K562 (cell line): ENCODE measurements around the gene DPEP2. TPM values are rescaled to one million over a fixed set of nuclear protein-coding genes. Genes with fewer than 3 reads are reported as not detected.
A peak's percentile ranks its signal among the peaks of the same experiment; 100 is the strongest.

Experiments
- ATF6 ChIP-seq: sonication (generic); formaldehyde crosslinking; IDR thresholded peaks from 2 replicates; pipeline ENCODE4 v1.4.0; 2020; ENCODE audit warnings: mild to moderate bottlenecking, missing genetic modification reagents
- MECOM ChIP-seq: fragments of 250-450 bp; sonication (Bioruptor Pico); IDR thresholded peaks from 2 replicates; pipeline ENCODE4 v1.8.0; 2022; ENCODE audit warnings: inconsistent platforms
- NR1H2 ChIP-seq: sonication (generic); formaldehyde crosslinking; IDR thresholded peaks from 2 replicates; pipeline ENCODE4 v1.4.0; 2020; ENCODE audit warnings: mild to moderate bottlenecking, missing genetic modification reagents
- SAFB ChIP-seq: fragments of 200-400 bp; formaldehyde crosslinking; IDR thresholded peaks from 2 replicates; pipeline ENCODE4 v1.6.1; 2017; ENCODE audit warnings: low read depth, low read length, borderline replicate concordance
- YY1 ChIP-seq, 3 experiments: IDR thresholded peaks; 2 replicates each; pipeline ENCODE4 v1.6.1; 2011; ENCODE audit warnings: low read length in 2 of 3, mild to moderate bottlenecking in 2 of 3, moderate library complexity in 2 of 3, borderline replicate concordance in 1 of 3, control low read depth in 1 of 3, low read depth in 1 of 3; ENCODE audit not compliant: insufficient read depth in 3 of 3, insufficient replicate concordance in 2 of 3, control insufficient read depth in 1 of 3, insufficient read length in 1 of 3; ENCODE audit errors: extremely low read depth in 1 of 3
- ZBTB40 ChIP-seq, 2 experiments: fragments of 450-650 bp in 1 of 2; sonication (generic) in 1 of 2; formaldehyde crosslinking in 1 of 2; IDR thresholded peaks; 2 replicates each; pipeline versions ENCODE4 v1.7.1 to v1.9.0; 2016 to 2022; ENCODE audit warnings: inconsistent platforms in 1 of 2, mild to moderate bottlenecking in 1 of 2, missing genetic modification reagents in 1 of 2
- ZFPM2 ChIP-seq: fragments of 250-450 bp; sonication (Bioruptor Pico); IDR thresholded peaks from 2 replicates; pipeline ENCODE4 v1.5.1; 2022; ENCODE audit warnings: mild to moderate bottlenecking
- polyA plus RNA-seq, 8 experiments: library from polyadenylated mRNA; depleted of rRNA in 4 of 8; stranded (reverse) in 5 of 8; unstranded in 3 of 8; fragments of >200 nt; fragmentation: Nextera tagmentation in 2 of 8; fragmentation: Illumina TruSeq in 1 of 8; extraction: Ambion mirVana in 2 of 8; extraction: Trizol in 1 of 8; gene quantifications; 2 replicates each; pipeline versions ENCODE4 v1.2.1 to v1.2.3, GENCODE V29; 2011 to 2014; ENCODE audit warnings: inconsistent platforms in 1 of 8, missing spikeins in 1 of 8
- total RNA-seq, 7 experiments: library from RNA; depleted of rRNA in 6 of 7; stranded (reverse); fragments of >200 nt in 6 of 7; fragmentation: Illumina TruSeq in 2 of 7; extraction: Trizol in 2 of 7; gene quantifications; 2 replicates each; pipeline versions ENCODE4 v1.2.1 to v1.2.3, GENCODE V29; 2011 to 2021; ENCODE audit warnings: low replicate concordance in 1 of 7
- TF ChIP-seq, protein P1 (sequence below), 3 experiments: fragments of 200-800 bp in 1 of 3; fragments of 250-450 bp in 1 of 3; fragments of 450-650 bp in 1 of 3; sonication (Bioruptor Pico) in 1 of 3; sonication (Bioruptor generic) in 1 of 3; formaldehyde crosslinking in 1 of 3; IDR thresholded peaks; 2 replicates each; pipeline versions ENCODE4 v1.6.1 to v1.8.0; 2016 to 2022; ENCODE audit warnings: mild to moderate bottlenecking in 2 of 3, missing genetic modification characterization in 2 of 3, missing compliant biosample characterization in 1 of 3, moderate library complexity in 1 of 3
- TF ChIP-seq, protein P2 (sequence below): fragments of 250-450 bp; sonication (Bioruptor Pico); IDR thresholded peaks from 2 replicates; pipeline ENCODE4 v1.6.1; 2021; ENCODE audit warnings: mild to moderate bottlenecking

Gene DPEP2
- total and polyA plus RNA-seq, 9 of the 15 experiments (the other 6 are each of a cell fraction or from before 2014, with no cell fraction given), result 0.14 to 1.2 (median 0.38) TPM

GRCh38 chr16:67967958-67968399, 31.3 kb downstream of the DPEP2 start (continued):
- TF ChIP-seq ZBTB40 (IDR thresholded peaks at IDR 0.05), result 0 out of 2 replicates have a peak, but pooled peaks have one; percentile 37
- TF ChIP-seq ZBTB40 (CRISPR knock-in tag; IDR thresholded peaks at IDR 0.05), result no peak
- no peak for TF ChIP-seq NR1H2 (CRISPR knock-in tag)
- TF ChIP-seq MECOM (CRISPR knock-in tag), result no peak
- TF ChIP-seq, protein P1, sequence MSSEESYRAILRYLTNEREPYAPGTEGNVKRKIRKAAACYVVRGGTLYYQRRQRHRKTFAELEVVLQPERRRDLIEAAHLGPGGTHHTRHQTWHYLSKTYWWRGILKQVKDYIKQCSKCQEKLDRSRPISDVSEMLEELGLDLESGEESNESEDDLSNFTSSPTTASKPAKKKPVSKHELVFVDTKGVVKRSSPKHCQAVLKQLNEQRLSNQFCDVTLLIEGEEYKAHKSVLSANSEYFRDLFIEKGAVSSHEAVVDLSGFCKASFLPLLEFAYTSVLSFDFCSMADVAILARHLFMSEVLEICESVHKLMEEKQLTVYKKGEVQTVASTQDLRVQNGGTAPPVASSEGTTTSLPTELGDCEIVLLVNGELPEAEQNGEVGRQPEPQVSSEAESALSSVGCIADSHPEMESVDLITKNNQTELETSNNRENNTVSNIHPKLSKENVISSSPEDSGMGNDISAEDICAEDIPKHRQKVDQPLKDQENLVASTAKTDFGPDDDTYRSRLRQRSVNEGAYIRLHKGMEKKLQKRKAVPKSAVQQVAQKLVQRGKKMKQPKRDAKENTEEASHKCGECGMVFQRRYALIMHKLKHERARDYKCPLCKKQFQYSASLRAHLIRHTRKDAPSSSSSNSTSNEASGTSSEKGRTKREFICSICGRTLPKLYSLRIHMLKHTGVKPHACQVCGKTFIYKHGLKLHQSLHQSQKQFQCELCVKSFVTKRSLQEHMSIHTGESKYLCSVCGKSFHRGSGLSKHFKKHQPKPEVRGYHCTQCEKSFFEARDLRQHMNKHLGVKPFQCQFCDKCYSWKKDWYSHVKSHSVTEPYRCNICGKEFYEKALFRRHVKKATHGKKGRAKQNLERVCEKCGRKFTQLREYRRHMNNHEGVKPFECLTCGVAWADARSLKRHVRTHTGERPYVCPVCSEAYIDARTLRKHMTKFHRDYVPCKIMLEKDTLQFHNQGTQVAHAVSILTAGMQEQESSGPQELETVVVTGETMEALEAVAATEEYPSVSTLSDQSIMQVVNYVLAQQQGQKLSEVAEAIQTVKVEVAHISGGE (CRISPR knock-in tag; IDR thresholded peaks at IDR 0.05), result 0 out of 6 replicates have a peak, but pooled peaks of 1 of the 3 experiments have one; percentile 41
- 0 out of 2 replicates have a peak, but pooled peaks have one; percentile 25 for TF ChIP-seq ATF6
- no peak for TF ChIP-seq ZFPM2 (CRISPR knock-in tag)
- TF ChIP-seq, protein P2, sequence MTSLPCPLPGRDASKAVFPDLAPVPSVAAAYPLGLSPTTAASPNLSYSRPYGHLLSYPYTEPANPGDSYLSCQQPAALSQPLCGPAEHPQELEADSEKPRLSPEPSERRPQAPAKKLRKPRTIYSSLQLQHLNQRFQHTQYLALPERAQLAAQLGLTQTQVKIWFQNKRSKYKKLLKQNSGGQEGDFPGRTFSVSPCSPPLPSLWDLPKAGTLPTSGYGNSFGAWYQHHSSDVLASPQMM, result no peak
- no peak for TF ChIP-seq SAFB
- TF ChIP-seq YY1 (IDR thresholded peaks at IDR 0.05; ENCODE audit: borderline replicate concordance in 1 of 3, control insufficient read depth in 1 of 3, extremely low read depth in 1 of 3, insufficient read depth in 3 of 3, insufficient read length in 1 of 3, insufficient replicate concordance in 2 of 3, low read depth in 1 of 3, low read length in 2 of 3), result peak in 1 of 3 experiments; percentile 15
